Measurements from ENCODE around the gene GOLGA2.

DNA sequence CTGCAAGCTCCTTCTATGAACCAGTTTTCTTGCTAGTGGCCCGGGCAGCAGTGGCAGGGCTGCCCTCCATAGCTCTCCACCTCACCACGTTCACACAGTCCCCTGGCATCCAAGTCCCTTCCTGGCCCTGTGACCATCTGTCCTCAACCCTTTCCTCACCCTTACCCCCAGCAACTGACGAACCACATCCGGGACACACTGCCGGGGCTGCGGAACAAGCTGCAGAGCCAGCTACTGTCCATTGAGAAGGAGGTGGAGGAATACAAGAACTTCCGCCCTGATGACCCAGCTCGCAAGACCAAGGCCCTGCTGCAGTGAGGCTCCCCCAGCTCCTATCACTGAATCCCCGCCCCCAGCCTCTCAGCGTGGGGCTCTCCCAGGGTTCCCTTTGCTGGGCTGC is 53.8 kb downstream of the GOLGA2 start:
- TF ChIP-seq, protein P1, sequence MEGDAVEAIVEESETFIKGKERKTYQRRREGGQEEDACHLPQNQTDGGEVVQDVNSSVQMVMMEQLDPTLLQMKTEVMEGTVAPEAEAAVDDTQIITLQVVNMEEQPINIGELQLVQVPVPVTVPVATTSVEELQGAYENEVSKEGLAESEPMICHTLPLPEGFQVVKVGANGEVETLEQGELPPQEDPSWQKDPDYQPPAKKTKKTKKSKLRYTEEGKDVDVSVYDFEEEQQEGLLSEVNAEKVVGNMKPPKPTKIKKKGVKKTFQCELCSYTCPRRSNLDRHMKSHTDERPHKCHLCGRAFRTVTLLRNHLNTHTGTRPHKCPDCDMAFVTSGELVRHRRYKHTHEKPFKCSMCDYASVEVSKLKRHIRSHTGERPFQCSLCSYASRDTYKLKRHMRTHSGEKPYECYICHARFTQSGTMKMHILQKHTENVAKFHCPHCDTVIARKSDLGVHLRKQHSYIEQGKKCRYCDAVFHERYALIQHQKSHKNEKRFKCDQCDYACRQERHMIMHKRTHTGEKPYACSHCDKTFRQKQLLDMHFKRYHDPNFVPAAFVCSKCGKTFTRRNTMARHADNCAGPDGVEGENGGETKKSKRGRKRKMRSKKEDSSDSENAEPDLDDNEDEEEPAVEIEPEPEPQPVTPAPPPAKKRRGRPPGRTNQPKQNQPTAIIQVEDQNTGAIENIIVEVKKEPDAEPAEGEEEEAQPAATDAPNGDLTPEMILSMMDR (IDR thresholded peaks at IDR 0.05) = no peak
- TF ChIP-seq POLR2A (IDR thresholded peaks at IDR 0.05) = no peak

Data from body of pancreas (tissue), 4 donors.